ENCODE measurements around the gene SAMD8.

- TF ChIP-seq POLR2A (IDR thresholded peaks at IDR 0.05; ENCODE audit: extremely low read depth, insufficient read length), result no peak
- TF ChIP-seq CTCF (IDR thresholded peaks at IDR 0.05; ENCODE audit: low read depth, low read length), result peak; percentile 95
- no peak for TF ChIP-seq MAX (IDR thresholded peaks at IDR 0.05; ENCODE audit: low read depth, low read length)
- no peak for TF ChIP-seq MYC (IDR thresholded peaks at IDR 0.05; ENCODE audit: low read depth, low read length)
Observed at GRCh38 chr10:75230600-75231038, 119.2 kb downstream of the SAMD8 start.
